NCI-H1436 (cell line): ENCODE measurements around the gene C22orf39.
A peak's percentile ranks its signal among the peaks of the same experiment; 100 is the strongest.

Experiments
- DNase-seq: peaks from one replicate; lab custom pipeline; 2025; lab: John Stamatoyannopoulos, UW

The C22orf39 gene, protein sequence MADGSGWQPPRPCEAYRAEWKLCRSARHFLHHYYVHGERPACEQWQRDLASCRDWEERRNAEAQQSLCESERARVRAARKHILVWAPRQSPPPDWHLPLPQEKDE

DNA sequence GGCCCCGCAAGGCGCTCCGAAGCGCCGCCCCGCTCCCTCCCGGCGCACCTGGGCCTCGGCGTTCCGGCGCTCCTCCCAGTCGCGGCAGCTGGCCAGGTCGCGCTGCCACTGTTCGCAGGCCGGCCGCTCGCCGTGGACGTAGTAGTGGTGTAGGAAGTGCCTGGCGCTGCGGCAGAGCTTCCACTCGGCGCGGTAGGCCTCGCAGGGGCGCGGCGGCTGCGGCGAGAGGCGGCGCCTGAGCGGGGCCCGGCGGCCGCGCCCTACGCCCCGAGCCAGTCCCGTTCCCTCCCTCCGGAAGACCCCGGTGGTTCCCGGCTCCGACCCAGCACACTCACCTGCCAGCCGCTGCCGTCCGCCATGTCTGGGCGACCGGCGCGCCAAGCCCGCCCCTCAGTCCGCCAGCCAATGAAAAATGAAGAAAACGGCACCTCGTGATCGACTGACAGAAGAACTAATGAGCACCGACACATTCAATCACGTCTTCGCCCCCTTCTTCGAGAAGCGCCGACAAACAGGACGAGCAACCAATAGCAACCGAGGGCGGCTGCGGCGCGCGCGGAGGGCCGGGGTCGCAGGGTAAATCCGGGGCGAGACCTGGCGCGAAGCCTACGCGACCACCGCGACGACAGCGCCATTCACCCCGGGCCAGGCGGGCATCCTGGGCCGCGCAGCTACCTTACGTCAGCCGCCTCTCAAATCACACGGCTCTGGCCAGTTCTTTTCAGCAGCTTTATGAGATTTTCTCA is at the start of gene C22orf39:
C22orf39 (minus strand) TSS at position 382 of the 746 bp plus-strand sequence; CDS start at position 359, 23 bp downstream.
- DNase-seq: peak; percentile 92

GRCh38 chr22:19497245-19497644 is 49.7 kb upstream of the C22orf39 start:
- DNase-seq: no peak

GRCh38 chr22:19496324-19496630 is 48.8 kb upstream of the C22orf39 start:
- DNase-seq: no peak

DNA sequence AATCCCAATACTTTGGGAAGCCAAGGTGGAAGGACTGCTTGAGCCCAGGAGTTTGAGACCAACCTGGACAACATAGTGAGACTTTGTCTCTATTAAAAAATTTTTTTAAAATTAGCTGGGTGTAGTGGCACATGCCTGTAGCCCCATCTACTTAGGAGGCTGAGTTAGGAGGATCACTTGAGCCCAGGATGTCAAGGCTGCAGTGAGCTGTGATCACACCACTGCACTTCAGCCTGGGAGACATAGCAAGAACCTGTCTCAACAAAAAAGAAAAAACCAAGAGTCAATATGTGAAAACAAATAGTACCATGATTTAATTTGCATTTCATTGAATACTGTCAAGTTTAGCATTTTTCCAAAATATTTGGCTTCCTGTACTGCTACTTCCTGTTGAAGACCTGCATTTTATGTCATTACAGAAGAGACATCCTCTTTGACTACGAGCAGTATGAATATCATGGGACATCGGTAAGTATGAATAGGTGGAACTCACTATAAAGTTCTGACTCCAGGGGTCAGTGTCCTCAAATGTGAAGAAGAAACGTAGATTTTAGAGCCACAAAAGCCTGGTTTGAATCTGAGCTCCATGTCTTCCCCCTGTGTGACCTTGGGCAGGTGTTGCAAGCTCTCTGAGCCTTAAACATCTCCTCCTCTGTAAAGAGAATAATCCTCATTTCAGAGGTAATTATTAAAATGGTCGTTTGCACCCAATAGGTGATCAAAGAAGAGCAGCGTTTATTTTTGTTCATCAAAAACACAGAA is 48.2 kb upstream of the C22orf39 start:
- no peak for DNase-seq

DNA sequence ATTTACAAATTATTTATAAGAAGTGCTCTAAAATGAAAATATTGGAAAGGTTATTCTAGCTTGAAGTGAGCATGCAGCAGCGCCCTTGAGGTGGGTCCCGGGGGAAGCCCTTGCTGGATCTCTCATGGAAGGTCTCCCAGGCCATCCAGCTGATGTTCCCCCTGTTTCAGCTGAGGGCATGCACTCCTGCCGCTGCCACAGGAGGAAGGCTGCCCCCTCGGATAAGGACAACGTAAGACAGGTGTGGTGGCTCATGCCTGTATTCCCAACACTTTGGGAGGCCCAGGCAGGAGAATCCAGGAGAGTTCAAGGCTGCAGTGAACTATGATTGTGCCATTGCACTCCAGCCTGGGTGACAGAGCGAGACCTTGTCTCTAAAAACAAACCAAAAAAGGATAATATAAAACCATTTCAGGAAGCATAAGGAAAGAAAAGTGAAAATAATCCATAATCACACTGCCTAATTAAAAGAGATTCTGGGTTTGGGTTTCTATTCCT is 47.2 kb upstream of the C22orf39 start:
- DNase-seq: no peak

GRCh38 chr22:19494001-19494560 is 46.6 kb upstream of the C22orf39 start:
- DNase-seq: no peak

- DNase-seq: no peak
These were observed 45.1 kb upstream of the C22orf39 start for GRCh38 chr22:19492504-19493174.

DNA sequence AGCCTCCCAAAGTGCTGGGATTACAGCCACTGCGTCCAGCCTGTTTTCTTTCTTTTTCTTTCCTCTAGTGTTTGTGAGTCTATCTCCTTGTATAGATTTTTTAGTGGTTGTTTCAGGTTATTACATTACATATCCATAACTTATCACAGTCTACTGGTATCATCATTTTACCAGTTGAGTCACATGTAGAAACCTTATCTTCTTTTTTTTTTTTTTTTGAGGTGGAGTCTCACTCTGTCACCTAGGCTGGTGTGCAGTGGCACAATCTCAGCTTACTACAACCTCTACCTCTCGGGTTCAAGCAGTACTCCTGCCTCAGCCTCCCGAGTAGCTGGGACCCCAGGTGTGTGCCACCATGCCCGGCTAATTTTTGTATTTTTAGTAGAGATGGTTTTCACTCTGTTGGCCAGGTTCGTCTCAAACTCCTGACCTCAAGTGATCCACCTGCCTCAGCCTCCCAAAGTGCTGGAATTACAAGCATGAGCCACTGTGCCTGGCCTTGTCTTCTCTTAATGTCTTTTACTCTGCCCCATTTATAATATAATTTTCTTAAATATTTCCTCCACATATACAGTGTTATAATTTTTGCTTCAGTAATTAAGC is 43.2 kb upstream of the C22orf39 start:
- DNase-seq: no peak

GRCh38 chr22:19488884-19489843 is 41.7 kb upstream of the C22orf39 start:
- no peak for DNase-seq

GRCh38 chr22:19488285-19488684 is 40.8 kb upstream of the C22orf39 start:
- no peak for DNase-seq

GRCh38 chr22:19483481-19484244 is 36.2 kb upstream of the C22orf39 start:
- no peak for DNase-seq

GRCh38 chr22:19482297-19482696 is 34.8 kb upstream of the C22orf39 start:
- DNase-seq: no peak

DNA sequence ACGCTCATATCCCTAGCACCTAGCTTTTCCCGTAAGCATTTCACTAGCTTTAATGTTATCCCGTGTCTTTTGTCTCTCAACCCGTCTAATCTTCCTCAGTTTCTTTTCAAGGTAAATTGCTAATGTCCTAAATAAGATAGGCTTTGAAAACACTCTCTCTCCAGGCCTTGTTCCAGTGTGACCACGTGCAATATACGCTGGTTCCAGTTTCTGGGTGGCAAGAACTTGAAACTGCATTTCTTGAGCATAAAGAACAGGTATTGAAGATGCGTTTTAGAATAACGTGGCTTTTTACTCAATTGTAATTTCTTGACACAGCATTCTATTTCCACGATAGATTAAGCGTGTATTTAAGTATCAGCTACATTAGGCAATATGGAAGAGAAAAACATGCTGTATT is 33.3 kb upstream of the C22orf39 start:
- DNase-seq: no peak

DNA sequence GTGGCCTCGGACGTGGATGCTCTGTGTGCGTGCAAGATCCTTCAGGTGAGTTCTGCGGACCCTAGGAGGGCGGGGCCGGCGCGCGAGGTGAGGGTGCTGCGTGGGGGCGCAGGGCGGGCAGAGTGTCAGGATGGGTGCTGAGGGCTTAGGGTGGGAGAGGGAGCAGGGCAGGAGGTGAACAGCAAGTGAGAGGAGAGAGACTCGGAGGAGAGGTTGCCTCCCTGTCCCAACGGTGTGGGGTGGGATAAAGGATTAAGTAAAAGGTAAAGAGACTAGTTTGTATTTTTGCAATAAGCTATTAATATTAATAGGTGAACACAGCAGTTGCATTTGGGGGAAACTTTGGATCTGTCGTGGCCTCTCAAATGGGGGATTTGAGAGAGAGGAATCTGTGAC is 32.7 kb upstream of the C22orf39 start:
- DNase-seq: no peak

GRCh38 chr22:19479355-19480172 is 32.1 kb upstream of the C22orf39 start, which contains the start of gene CDC45:
Gene CDC45, plus strand, starts transcription at chr22:19479920. Its CDS starts 49 bp downstream, at chr22:19479969.
- peak; percentile 96 for DNase-seq

- DNase-seq: peak; percentile 56
These were observed 31.4 kb upstream of the C22orf39 start, which contains the start of gene UFD1 for GRCh38 chr22:19478901-19479354. Gene UFD1, minus strand, starts transcription at chr22:19479193. Its CDS starts 108 bp downstream, at chr22:19479085.

DNA sequence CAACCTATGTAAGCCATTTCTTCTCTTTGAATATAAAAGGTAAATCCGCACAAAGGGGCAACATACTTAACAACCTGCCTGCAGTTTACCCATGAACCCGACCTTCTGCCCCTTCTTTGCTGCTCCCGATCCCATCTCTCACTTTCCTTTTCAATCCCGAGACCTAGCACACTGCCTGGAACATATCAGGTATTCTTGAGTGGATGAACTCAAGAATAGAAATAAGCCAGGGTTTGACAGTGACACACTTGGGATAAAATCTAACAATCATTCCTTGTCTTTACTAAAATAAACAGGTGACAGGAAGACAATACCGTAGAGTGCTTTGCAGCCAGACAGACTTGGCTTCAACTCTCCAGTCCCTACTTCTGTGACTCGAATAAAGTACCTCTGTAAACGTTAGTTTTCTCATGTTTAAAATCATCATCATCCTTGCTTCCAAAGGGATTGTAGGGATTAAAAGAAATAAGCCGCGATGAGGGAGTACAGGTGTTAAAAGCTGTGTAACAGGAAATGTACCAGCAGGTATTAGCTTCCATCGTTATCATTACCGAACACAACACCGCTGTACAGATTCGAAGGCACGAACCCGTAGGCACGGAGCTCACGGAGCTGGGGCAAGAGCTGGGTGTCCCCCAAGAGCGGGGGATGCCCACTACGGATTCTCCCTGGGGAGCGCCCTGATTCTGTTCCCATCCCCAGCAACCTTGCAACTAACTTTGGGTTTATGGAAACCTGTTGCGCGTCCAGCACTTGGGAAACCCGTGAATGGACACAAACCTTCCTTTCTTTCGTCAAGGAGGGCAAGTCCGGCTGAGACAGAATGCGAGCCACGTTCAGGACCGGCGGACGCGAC is 30.8 kb upstream of the C22orf39 start:
- DNase-seq: no peak
